SK-N-SH (cell line): Measurements from ENCODE around the gene USP10. TPM values are rescaled to one million over a fixed set of nuclear protein-coding genes. Genes with fewer than 3 reads are reported as not detected.
"Not testable (repeated sequence)": the region's sequence is repeated elsewhere in the genome, so short reads cannot be mapped to it uniquely, and the experiment has no call there.

Experiments used
- CTCF ChIA-PET: fragments of 300-600, 350-600 bp; formaldehyde crosslinking; extraction: SDS; loops from one replicate; lab custom pipeline; 2021; lab: Yijun Ruan, JAX
- POLR2A ChIA-PET: fragments of 350-600 bp; sonication (Branson Sonifier 250); formaldehyde crosslinking; extraction: SDS; loops from one replicate; lab custom pipeline; 2020; ENCODE audit warnings: antibody characterized with exemption, inconsistent platforms; lab: Yijun Ruan, JAX
- DNase-seq: peaks from one replicate; pipeline ENCODE4 v3.0.0; 2012
- H2AFZ ChIP-seq: fragments of 200-600 bp; sonication (generic); 2 replicates; pipeline ENCODE4 v1.8.1; 2016; ENCODE audit warnings: antibody characterized with exemption, mild to moderate bottlenecking, low read depth
- H3F3A ChIP-seq: fragments of 200-600 bp; sonication (generic); replicated peaks from 2 replicates; pipeline ENCODE3; 2016; ENCODE audit warnings: antibody characterized with exemption, mild to moderate bottlenecking; ENCODE audit not compliant: insufficient read depth
- H3K27ac ChIP-seq, 2 experiments: fragments of 200-500 bp in 1 of 2; fragments of 200-600 bp in 1 of 2; sonication (Bioruptor generic) in 1 of 2; sonication (generic), shearing (Covaris generic) in 1 of 2; 2 replicates each; pipeline versions ENCODE4 v1.5.1 to v1.6.1; 2014 to 2016; ENCODE audit warnings: low read depth in 2 of 2, inconsistent platforms in 1 of 2, low read length in 1 of 2, mild to moderate bottlenecking in 1 of 2, mixed read lengths in 1 of 2
- H3K27me3 ChIP-seq: fragments of 200-600 bp; sonication (generic), shearing (Covaris generic); 2 replicates; pipeline ENCODE4 v1.6.1; 2016; ENCODE audit warnings: mixed run types; ENCODE audit not compliant: insufficient read depth
- H3K36me3 ChIP-seq, 2 experiments: fragments of 200-500 bp in 1 of 2; fragments of 200-600 bp in 1 of 2; sonication (Bioruptor generic) in 1 of 2; sonication (generic) in 1 of 2; replicated peaks in 1 of 2; 2 replicates each; pipeline versions ENCODE3 to v1.5.1; 2014 to 2016; ENCODE audit warnings: low read length in 1 of 2, mild to moderate bottlenecking in 1 of 2; ENCODE audit not compliant: insufficient read depth in 2 of 2, control insufficient read depth in 1 of 2
- H3K4me1 ChIP-seq, 2 experiments: fragments of 200-500 bp in 1 of 2; fragments of 200-600 bp in 1 of 2; sonication (Bioruptor generic) in 1 of 2; sonication (generic), shearing (Covaris generic) in 1 of 2; 2 replicates each; pipeline versions ENCODE4 v1.5.1 to v1.6.1; 2014 to 2016; ENCODE audit warnings: low read depth in 1 of 2, low read length in 1 of 2, mixed run types in 1 of 2; ENCODE audit not compliant: insufficient read depth in 2 of 2, control insufficient read depth in 1 of 2
- H3K4me2 ChIP-seq: fragments of 200-600 bp; sonication (generic), shearing (Covaris generic); 2 replicates; pipeline ENCODE4 v1.6.1; 2017; ENCODE audit warnings: mixed run types
- H3K4me3 ChIP-seq, 2 experiments: fragments of 200-500 bp in 1 of 2; fragments of 200-600 bp in 1 of 2; sonication (Bioruptor generic) in 1 of 2; sonication (generic), shearing (Covaris generic) in 1 of 2; 2 replicates each; pipeline versions ENCODE4 v1.5.1 to v1.8.1; 2014 to 2016; ENCODE audit warnings: low read depth in 2 of 2, inconsistent platforms in 1 of 2, low read length in 1 of 2, mild to moderate bottlenecking in 1 of 2, mixed read lengths in 1 of 2, moderate library complexity in 1 of 2
- H3K79me2 ChIP-seq: fragments of 200-600 bp; sonication (generic); 2 replicates; pipeline ENCODE4 v1.8.1; 2017; ENCODE audit warnings: mild to moderate bottlenecking; ENCODE audit not compliant: insufficient read depth
- H3K9ac ChIP-seq: fragments of 200-600 bp; sonication (generic); 2 replicates; pipeline ENCODE4 v1.6.1; 2017; ENCODE audit warnings: mixed run types
- H3K9me2 ChIP-seq: fragments of 200-600 bp; sonication (generic); 2 replicates; pipeline ENCODE4 v1.6.1; 2017; ENCODE audit warnings: mixed run types
- H3K9me3 ChIP-seq: fragments of 200-600 bp; sonication (generic); 2 replicates; pipeline ENCODE4 v1.6.1; 2017; ENCODE audit warnings: mixed run types, mild to moderate bottlenecking, moderate library complexity
- H4K20me1 ChIP-seq: fragments of 200-600 bp; sonication (generic); 2 replicates; pipeline ENCODE4 v1.6.1; 2017; ENCODE audit warnings: mild to moderate bottlenecking, mixed run types; ENCODE audit not compliant: insufficient read depth
- ELF1 ChIP-seq: IDR thresholded peaks from 2 replicates; pipeline ENCODE4 v1.4.0; 2012
- EP300 ChIP-seq, 2 experiments: IDR thresholded peaks; 2 replicates each; pipeline versions ENCODE4 v1.4.0 to v1.6.1; 2012; ENCODE audit warnings: borderline replicate concordance in 1 of 2, low read depth in 1 of 2, low read length in 1 of 2
- EZH2phosphoT487 ChIP-seq: fragments of 200-600 bp; sonication (generic); IDR thresholded peaks from 2 replicates; pipeline ENCODE4 v1.6.1; 2017; ENCODE audit warnings: low read depth, mixed run types, mild to moderate bottlenecking, antibody characterized with exemption, moderate library complexity, borderline replicate concordance
- FOXJ3 ChIP-seq: sonication (generic); formaldehyde crosslinking; IDR thresholded peaks from 2 replicates; pipeline ENCODE4 v1.5.1; 2020; ENCODE audit warnings: mild to moderate bottlenecking, missing genetic modification reagents
- MAX ChIP-seq: IDR thresholded peaks from 2 replicates; pipeline ENCODE4 v1.4.0; 2012; ENCODE audit warnings: low read depth
- PBX3 ChIP-seq: IDR thresholded peaks from 2 replicates; pipeline ENCODE4; 2012
- POLR2AphosphoS5 ChIP-seq: IDR thresholded peaks from 2 replicates; pipeline ENCODE4 v1.6.1; 2012; ENCODE audit warnings: low read depth, low read length
- SIN3A ChIP-seq: IDR thresholded peaks from 2 replicates; pipeline ENCODE4 v1.6.1; 2012; ENCODE audit warnings: low read depth, mild to moderate bottlenecking, low read length, moderate library complexity, borderline replicate concordance
- TAF1 ChIP-seq: IDR thresholded peaks from 2 replicates; pipeline ENCODE4 v1.6.1; 2012; ENCODE audit warnings: low read depth, mild to moderate bottlenecking, low read length, moderate library complexity, borderline replicate concordance
- WGBS: methylation state at CpG from one replicate; pipeline ENCODE4 v1.1.6; 2017; ENCODE audit warnings: low lambda C conversion rate; 5-methylcytosine and 5-hydroxymethylcytosine counted together
- polyA plus RNA-seq, 3 experiments: library from polyadenylated mRNA; depleted of rRNA; stranded (reverse); fragments of >200 nt; gene quantifications; 2 replicates each; pipeline ENCODE4 v1.2.3, GENCODE V29; 2012

USP10 gene
- polyA plus RNA-seq, 1 of the 3 experiments (the other 2 are of a cell fraction), result 49.2 TPM

- CTCF ChIA-PET, result interaction anchor here (1.6 to 7.9 kb wide), 2 partner anchors 20 to 33 kb away, joined by 6 to 47 read pairs; no protein-coding TSS in a partner anchor
- H3K9ac ChIP-seq, result no peak overlapping the region
Observed at GRCh38 chr16:84692451-84693214, 7.2 kb upstream of the USP10 start.

GRCh38 chr16:84693869-84694268 lies 5.9 kb upstream of the USP10 start:
- H2AFZ ChIP-seq, H3K4me3 ChIP-seq, H3K27ac ChIP-seq, H3F3A ChIP-seq, H3K4me1 ChIP-seq, H3K36me3 ChIP-seq, DNase-seq, H3K9me3 ChIP-seq, H3K27me3 ChIP-seq, H3K79me2 ChIP-seq, H4K20me1 ChIP-seq, H3K9me2 ChIP-seq, H3K9ac ChIP-seq, H3K4me2 ChIP-seq: not testable (repeated sequence)
- POLR2A ChIA-PET, result interaction anchor here (1.1 kb wide), 1 partner anchor 12 kb away, joined by 4 read pairs; no protein-coding TSS in a partner anchor
- 92% methylated on average over 10 of the region's 10 CpGs for WGBS
- CTCF ChIA-PET, result interaction anchor here (0.8 to 7.9 kb wide), 3 partner anchors 22 to 32 kb away, joined by 3 to 47 read pairs (median 6); no protein-coding TSS in a partner anchor

More at GRCh38 chr16:84692451-84693214, 7.2 kb upstream of the USP10 start:
- DNase-seq, result no peak
- H3K4me1 ChIP-seq, result no peaks in the 10 kb centered on the region; a peak in 1 of 4 replicates
- H3F3A ChIP-seq, result peaks cover 4% of the 10 kb centered on the region
- no peak overlapping the region for H3K27ac ChIP-seq
- H4K20me1 ChIP-seq, result no peaks in the 10 kb centered on the region
- no peaks in the 10 kb centered on the region for H3K36me3 ChIP-seq
- POLR2A ChIA-PET, result interaction anchor here (1.1 kb wide), 1 partner anchor 11 kb away, joined by 4 read pairs; no protein-coding TSS in a partner anchor
- H3K9me3 ChIP-seq, result no peaks in the 10 kb centered on the region
- no peak for TF ChIP-seq EP300 (IDR thresholded peaks at IDR 0.05; ENCODE audit: borderline replicate concordance in 1 of 2, low read depth in 1 of 2, low read length in 1 of 2)
- no peak for TF ChIP-seq TAF1
- no peak for TF ChIP-seq SIN3A
- no peak for TF ChIP-seq EZH2phosphoT487
- TF ChIP-seq PBX3, result no peak
- TF ChIP-seq FOXJ3 (CRISPR knock-in tag), result no peak
- no peak for TF ChIP-seq MAX
- no peak for TF ChIP-seq POLR2AphosphoS5
- TF ChIP-seq ELF1, result no peak
- no peaks in the 10 kb centered on the region for H3K27me3 ChIP-seq
- no peak overlapping the region for H2AFZ ChIP-seq
- no peak overlapping the region for H3K4me3 ChIP-seq
- WGBS, result 77% methylated on average over 6 of the region's 6 CpGs
- H3K9me2 ChIP-seq, result no peaks in the 10 kb centered on the region
- H3K79me2 ChIP-seq, result no peaks in the 10 kb centered on the region
- no peak overlapping the region for H3K4me2 ChIP-seq
